Measurements from ENCODE around the gene KEAP1.

GRCh38 chr19:10513223-10513622 lies 10.1 kb upstream of the KEAP1 start:
- no peak for TF ChIP-seq CEBPB (IDR thresholded peaks at IDR 0.05; ENCODE audit: borderline replicate concordance in 1 of 2, low read depth in 2 of 2, low read length in 2 of 2)
- no peak for TF ChIP-seq SMARCA5 (IDR thresholded peaks at IDR 0.05)
- no peak for TF ChIP-seq GABPA (IDR thresholded peaks at IDR 0.05; ENCODE audit: low read depth)
- TF ChIP-seq FOS (IDR thresholded peaks at IDR 0.05; ENCODE audit: borderline replicate concordance, extremely low read depth, insufficient read length) = no peak
- no peak for TF ChIP-seq ZNF274 (IDR thresholded peaks at IDR 0.05; ENCODE audit: insufficient read depth, insufficient read length)

All from GM12878 (cell line).